ENCODE data around the gene GALNT12. TPM values are rescaled to one million over a fixed set of nuclear protein-coding genes. Genes with fewer than 3 reads are reported as not detected.

The GALNT12 gene
- total and polyA plus RNA-seq, 2 experiments from 2014 or later: 13.9 to 16.4 TPM

DNA sequence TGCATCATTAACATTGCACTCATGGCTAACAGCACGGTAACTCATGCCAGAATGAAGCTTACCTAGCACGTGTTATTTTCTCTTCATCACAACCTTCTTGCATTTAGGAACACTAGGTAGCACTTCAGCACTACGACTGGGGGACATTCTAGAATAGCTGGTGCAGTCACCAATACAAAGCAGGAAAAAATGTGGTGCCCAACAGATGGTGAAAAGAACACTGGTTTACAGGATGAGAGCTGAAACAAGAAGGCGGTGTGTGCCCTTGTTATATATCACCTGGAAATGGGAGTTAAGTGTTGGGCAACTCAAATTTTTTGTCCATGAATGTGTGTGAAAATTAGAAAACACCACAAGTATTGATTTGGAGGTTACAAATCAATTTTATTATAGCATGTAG, 30.0 kb downstream of the GALNT12 start:
- Histone ChIP-seq H4K20me1 (ENCODE audit: insufficient read depth, poor library complexity, severe bottlenecking) (no peaks in the 10 kb centered on the region), H3K9me2 (replicated peaks; ENCODE audit: insufficient read depth) (no peaks in the 10 kb centered on the region), H3K4me2 (no peak overlapping the region), H3K79me2 (no peaks in the 10 kb centered on the region), H3K27me3 (no peaks in the 10 kb centered on the region), H2AFZ (no peak overlapping the region), H3K4me1 (ENCODE audit: insufficient read depth) (no peaks in the 10 kb centered on the region), H3K4me3 (no peak overlapping the region), H3K9me3 (ENCODE audit: low read depth) (no peaks in the 10 kb centered on the region), H3K36me3 (replicated peaks; ENCODE audit: insufficient read depth, low read depth) (no peaks in the 10 kb centered on the region), H3K27ac (no peak overlapping the region)
- DNase-seq (ENCODE audit: low spot score): no peak
- TF ChIP-seq, protein P1, sequence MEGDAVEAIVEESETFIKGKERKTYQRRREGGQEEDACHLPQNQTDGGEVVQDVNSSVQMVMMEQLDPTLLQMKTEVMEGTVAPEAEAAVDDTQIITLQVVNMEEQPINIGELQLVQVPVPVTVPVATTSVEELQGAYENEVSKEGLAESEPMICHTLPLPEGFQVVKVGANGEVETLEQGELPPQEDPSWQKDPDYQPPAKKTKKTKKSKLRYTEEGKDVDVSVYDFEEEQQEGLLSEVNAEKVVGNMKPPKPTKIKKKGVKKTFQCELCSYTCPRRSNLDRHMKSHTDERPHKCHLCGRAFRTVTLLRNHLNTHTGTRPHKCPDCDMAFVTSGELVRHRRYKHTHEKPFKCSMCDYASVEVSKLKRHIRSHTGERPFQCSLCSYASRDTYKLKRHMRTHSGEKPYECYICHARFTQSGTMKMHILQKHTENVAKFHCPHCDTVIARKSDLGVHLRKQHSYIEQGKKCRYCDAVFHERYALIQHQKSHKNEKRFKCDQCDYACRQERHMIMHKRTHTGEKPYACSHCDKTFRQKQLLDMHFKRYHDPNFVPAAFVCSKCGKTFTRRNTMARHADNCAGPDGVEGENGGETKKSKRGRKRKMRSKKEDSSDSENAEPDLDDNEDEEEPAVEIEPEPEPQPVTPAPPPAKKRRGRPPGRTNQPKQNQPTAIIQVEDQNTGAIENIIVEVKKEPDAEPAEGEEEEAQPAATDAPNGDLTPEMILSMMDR (IDR thresholded peaks at IDR 0.05; ENCODE audit: poor library complexity): no peak
- TF ChIP-seq EZH2phosphoT487 (IDR thresholded peaks at IDR 0.05; ENCODE audit: low read depth, severe bottlenecking, unreplicated experiment) (no peak), EZH2 (IDR thresholded peaks at IDR 0.05; ENCODE audit: borderline replicate concordance) (no peak)
- WGBS (ENCODE audit: low lambda C conversion rate, missing lambda C conversion rate): over 99% methylated on average over 4 of the region's 4 CpGs

- H3K27me3 ChIP-seq: no peaks in the 10 kb centered on the region
- TF ChIP-seq EZH2phosphoT487 (IDR thresholded peaks at IDR 0.05; ENCODE audit: low read depth, severe bottlenecking, unreplicated experiment) (no peak), EZH2 (IDR thresholded peaks at IDR 0.05; ENCODE audit: borderline replicate concordance) (no peak)
- TF ChIP-seq, protein P1 (IDR thresholded peaks at IDR 0.05; ENCODE audit: poor library complexity): no peak
- H4K20me1 ChIP-seq (ENCODE audit: insufficient read depth, poor library complexity, severe bottlenecking): no peaks in the 10 kb centered on the region
- H3K4me2 ChIP-seq: no peak overlapping the region
- H3K9me3 ChIP-seq (ENCODE audit: low read depth): no peaks in the 10 kb centered on the region
- H3K27ac ChIP-seq: no peak overlapping the region
- H3K9me2 ChIP-seq (replicated peaks; ENCODE audit: insufficient read depth): no peaks in the 10 kb centered on the region
- no peaks in the 10 kb centered on the region for H3K36me3 ChIP-seq (replicated peaks; ENCODE audit: insufficient read depth, low read depth)
- H3K4me1 ChIP-seq (ENCODE audit: insufficient read depth): no peaks in the 10 kb centered on the region
- DNase-seq (ENCODE audit: low spot score): no peak
- H2AFZ ChIP-seq: no peak overlapping the region
- no peak overlapping the region for H3K4me3 ChIP-seq
- WGBS (ENCODE audit: low lambda C conversion rate, missing lambda C conversion rate): 96% methylated on average over 6 of the region's 6 CpGs
- no peaks in the 10 kb centered on the region for H3K79me2 ChIP-seq
Observed at GRCh38 chr9:98838155-98838867, 30.8 kb downstream of the GALNT12 start.

DNA sequence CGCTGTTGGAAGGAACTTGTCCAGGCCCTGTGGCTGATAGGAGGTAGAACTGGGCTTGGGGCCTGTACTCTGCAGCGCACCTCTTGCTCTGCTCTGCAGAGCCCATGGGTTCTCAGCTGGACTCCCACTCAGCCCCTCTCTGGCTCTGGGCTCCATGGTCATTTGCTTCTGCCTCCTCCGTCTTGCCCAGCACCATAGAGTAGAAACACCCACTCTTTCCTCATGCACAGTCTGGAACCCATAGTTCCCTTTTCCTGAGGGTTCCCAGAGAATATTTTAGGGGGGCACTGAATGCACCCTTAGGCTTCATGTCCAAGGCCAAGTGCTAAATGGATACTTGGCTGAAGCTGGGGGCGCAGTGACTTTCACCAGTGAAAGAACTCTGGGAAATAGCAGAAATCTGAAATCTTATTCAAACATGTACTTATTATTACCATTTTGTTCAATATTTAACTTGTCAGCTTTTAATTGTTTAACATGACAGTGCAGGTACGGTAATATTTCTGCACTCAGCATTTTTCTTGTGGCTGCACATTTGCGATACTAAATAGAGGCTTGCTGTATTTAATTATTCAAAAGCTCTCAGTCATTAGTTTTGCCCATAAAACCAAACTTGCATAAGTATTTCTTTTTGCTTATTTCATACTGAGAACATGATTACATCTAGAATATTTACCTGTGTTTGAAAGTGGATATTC, 31.5 kb downstream of the GALNT12 start:
- Histone ChIP-seq H3K4me1 (ENCODE audit: insufficient read depth) (no peaks in the 10 kb centered on the region), H3K4me2 (no peak overlapping the region), H3K9me2 (replicated peaks; ENCODE audit: insufficient read depth) (no peaks in the 10 kb centered on the region), H3K9me3 (ENCODE audit: low read depth) (no peaks in the 10 kb centered on the region), H2AFZ (no peak overlapping the region), H3K27me3 (no peaks in the 10 kb centered on the region), H3K79me2 (no peaks in the 10 kb centered on the region), H3K27ac (no peak overlapping the region), H3K4me3 (no peak overlapping the region), H3K36me3 (replicated peaks; ENCODE audit: insufficient read depth, low read depth) (no peaks in the 10 kb centered on the region), H4K20me1 (ENCODE audit: insufficient read depth, poor library complexity, severe bottlenecking) (no peaks in the 10 kb centered on the region)
- DNase-seq (ENCODE audit: low spot score): no peak
- WGBS (ENCODE audit: low lambda C conversion rate, missing lambda C conversion rate): 93% methylated on average over 6 of the region's 6 CpGs
- TF ChIP-seq EZH2 (IDR thresholded peaks at IDR 0.05; ENCODE audit: borderline replicate concordance): no peak
- no peak for TF ChIP-seq EZH2phosphoT487 (IDR thresholded peaks at IDR 0.05; ENCODE audit: low read depth, severe bottlenecking, unreplicated experiment)
- TF ChIP-seq, protein P1 (IDR thresholded peaks at IDR 0.05; ENCODE audit: poor library complexity): no peak

Data from hepatocyte (in vitro differentiated cells).